ENCODE results near the gene MED9. TPM values are rescaled to one million over a fixed set of nuclear protein-coding genes. Genes with fewer than 3 reads are reported as not detected.

MED9 gene
- total and polyA plus RNA-seq, 2 donors (not counting 3 experiments of a cell fraction or from before 2014, with no cell fraction given): 15.1 to 18.2 TPM

GRCh38 chr17:17440938-17441675 is 35.7 kb upstream of the MED9 start:
- CTCF ChIA-PET: interaction anchor here (1.3 to 1.5 kb wide), 2 partner anchors 14 to 25 kb away, joined by 3 to 4 read pairs; no protein-coding TSS in a partner anchor
- Histone ChIP-seq H3K27ac (ENCODE audit: insufficient read depth, low read depth, low read length) (no peak overlapping the region), H3K9ac (replicated peaks; ENCODE audit: extremely low read depth, insufficient read depth, low read length) (no peak overlapping the region), H3K9me3 (replicated peaks; ENCODE audit: control insufficient read depth, insufficient read depth, low read length) (no peaks in the 10 kb centered on the region), H3K27me3 (ENCODE audit: control insufficient read depth in 2 of 2, insufficient read depth in 2 of 2, low read length in 2 of 2) (no peaks in the 10 kb centered on the region), H3K36me3 (ENCODE audit: control insufficient read depth in 2 of 2, extremely low read depth in 1 of 2, insufficient read depth in 2 of 2, low read length in 2 of 2) (no peaks in the 10 kb centered on the region), H4K20me1 (replicated peaks; ENCODE audit: control insufficient read depth, extremely low read depth, insufficient read depth, low read length) (no peaks in the 10 kb centered on the region), H3K9me1 (replicated peaks; ENCODE audit: control insufficient read depth, extremely low read depth, insufficient read depth, low read length) (no peaks in the 10 kb centered on the region), H3K79me2 (ENCODE audit: control insufficient read depth, insufficient read depth, low read length) (no peaks in the 10 kb centered on the region), H3K4me3 (replicated peaks in 1 of 3; ENCODE audit: insufficient read depth in 1 of 3, low read depth in 1 of 3, low read length in 3 of 3) (no peak overlapping the region), H2AFZ (ENCODE audit: low read depth, low read length) (no peak overlapping the region), H3K4me1 (ENCODE audit: control insufficient read depth, extremely low read depth, insufficient read depth, low read length) (peaks cover 12% of the 10 kb centered on the region), H3K4me2 (ENCODE audit: insufficient read depth, low read length) (no peak overlapping the region)
- FAIRE-seq: no peak
- no peak for DNase-seq (ENCODE audit: low read depth, low spot score)
- no TSS peak for BruUV-seq (replicated peaks)
- POLR2A ChIA-PET: no interaction called here
- dilution Hi-C loops (cut with MboI; ENCODE audit: extremely low pct_ligation_motif_present, low sequenced_read_pairs) (no loop called here), intact Hi-C loops (cut with micrococcal nuclease) (loop anchor here (1.0 kb wide), 1 partner anchor 85 kb away; no protein-coding TSS in a partner anchor)
- TF ChIP-seq GATA2 (IDR thresholded peaks at IDR 0.05; ENCODE audit: insufficient read depth, insufficient read length, low read depth, low read length) (no peak), MAX (IDR thresholded peaks at IDR 0.05; ENCODE audit: insufficient read depth, insufficient read length) (no peak), POLR2AphosphoS5 (IDR thresholded peaks at IDR 0.05; ENCODE audit: insufficient read depth, low read depth, low read length) (no peak), JUN (IDR thresholded peaks at IDR 0.05; ENCODE audit: borderline replicate concordance, insufficient read depth, insufficient read length, low read depth) (no peak), MYC (IDR thresholded peaks at IDR 0.05; ENCODE audit: low read depth, low read length) (no peak), EZH2 (IDR thresholded peaks at IDR 0.05; ENCODE audit: borderline replicate concordance, low read depth, low read length, severe bottlenecking) (no peak), POLR2A (IDR thresholded peaks at IDR 0.05; ENCODE audit: low read depth, low read length) (no peak), FOS (IDR thresholded peaks at IDR 0.05; ENCODE audit: borderline replicate concordance, insufficient read depth, low read length) (no peak)
- TF ChIP-seq, protein P1, sequence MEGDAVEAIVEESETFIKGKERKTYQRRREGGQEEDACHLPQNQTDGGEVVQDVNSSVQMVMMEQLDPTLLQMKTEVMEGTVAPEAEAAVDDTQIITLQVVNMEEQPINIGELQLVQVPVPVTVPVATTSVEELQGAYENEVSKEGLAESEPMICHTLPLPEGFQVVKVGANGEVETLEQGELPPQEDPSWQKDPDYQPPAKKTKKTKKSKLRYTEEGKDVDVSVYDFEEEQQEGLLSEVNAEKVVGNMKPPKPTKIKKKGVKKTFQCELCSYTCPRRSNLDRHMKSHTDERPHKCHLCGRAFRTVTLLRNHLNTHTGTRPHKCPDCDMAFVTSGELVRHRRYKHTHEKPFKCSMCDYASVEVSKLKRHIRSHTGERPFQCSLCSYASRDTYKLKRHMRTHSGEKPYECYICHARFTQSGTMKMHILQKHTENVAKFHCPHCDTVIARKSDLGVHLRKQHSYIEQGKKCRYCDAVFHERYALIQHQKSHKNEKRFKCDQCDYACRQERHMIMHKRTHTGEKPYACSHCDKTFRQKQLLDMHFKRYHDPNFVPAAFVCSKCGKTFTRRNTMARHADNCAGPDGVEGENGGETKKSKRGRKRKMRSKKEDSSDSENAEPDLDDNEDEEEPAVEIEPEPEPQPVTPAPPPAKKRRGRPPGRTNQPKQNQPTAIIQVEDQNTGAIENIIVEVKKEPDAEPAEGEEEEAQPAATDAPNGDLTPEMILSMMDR (IDR thresholded peaks at IDR 0.05; ENCODE audit: extremely low read depth in 1 of 2, insufficient read depth in 1 of 2, low read depth in 1 of 2, low read length in 2 of 2): no peak

Measured in endothelial cell of umbilical vein (primary cell).